Epithelial cell of prostate (primary cell): ENCODE data around the gene F10.

Source experiments
- DNase-seq: peaks from one replicate; pipeline ENCODE4 v3.0.0-alpha.2; 2011; ENCODE audit warnings: low read depth, low spot score
- H3K27ac ChIP-seq: fragments of 450-650 bp; 2 replicates; pipeline ENCODE4 v1.5.1; 2017; ENCODE audit warnings: mild to moderate bottlenecking

F10 gene

DNA sequence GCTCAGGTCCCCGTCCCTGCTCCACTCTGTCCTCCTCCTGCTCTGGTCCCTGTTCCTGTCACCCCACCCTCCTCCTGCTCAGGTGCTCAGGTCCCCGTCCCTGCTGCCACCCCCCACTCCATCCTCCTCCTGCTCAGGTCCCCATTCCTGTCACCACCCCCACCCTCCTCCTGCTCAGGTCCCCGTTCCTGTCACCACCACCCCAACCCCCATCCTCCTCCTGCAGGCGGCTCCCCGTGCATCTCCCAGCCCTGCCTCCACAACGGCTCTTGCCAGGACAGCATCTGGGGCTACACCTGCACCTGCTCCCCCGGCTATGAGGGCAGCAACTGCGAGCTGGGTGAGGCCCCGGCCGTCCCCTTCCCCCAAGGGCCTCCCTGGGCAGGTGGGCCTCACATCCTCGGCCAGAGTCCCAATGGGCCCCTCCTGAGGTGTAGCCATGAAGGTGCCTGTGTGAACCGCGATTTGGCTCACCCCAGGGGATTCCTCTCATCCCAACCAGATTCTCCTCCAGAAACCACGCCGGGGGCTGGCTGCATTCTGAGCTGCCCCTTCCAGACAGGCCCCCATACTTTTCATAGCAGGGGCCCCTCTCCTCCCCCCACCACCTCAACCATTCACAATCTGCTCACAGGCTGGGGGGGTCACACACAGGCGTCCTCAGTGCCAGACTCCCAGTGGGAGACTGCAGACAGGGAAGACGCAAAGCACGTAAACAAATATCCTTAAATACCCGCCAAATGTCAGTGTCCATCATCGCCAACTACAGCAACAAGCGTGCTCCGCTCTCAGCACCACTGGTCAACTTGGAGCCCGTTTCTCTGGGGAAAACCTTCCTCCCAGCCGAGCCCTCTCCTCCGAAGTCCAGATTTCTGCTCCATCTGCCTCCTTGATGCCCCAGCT is 40.4 kb downstream of the F10 start:
- no peak for DNase-seq
- no peak overlapping the region for H3K27ac ChIP-seq

DNA sequence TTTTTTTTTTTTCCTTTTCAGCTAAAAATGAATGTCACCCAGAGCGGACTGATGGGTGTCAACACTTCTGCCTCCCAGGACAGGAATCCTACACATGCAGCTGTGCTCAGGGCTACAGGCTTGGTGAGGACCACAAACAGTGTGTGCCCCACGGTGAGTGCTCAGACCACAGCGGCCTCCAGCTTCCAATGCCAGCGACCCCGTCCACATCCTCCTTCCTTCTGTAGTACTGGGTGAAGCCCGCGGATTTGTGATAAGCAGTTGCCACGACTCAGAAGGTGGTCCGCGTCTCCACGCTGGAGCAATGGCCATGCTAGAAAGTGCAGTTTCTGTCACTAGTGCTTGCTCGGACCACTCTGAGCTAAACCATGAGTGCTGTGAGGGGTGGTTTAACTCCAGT is 41.9 kb downstream of the F10 start:
- H3K27ac ChIP-seq, result no peak overlapping the region
- no peak for DNase-seq

DNA sequence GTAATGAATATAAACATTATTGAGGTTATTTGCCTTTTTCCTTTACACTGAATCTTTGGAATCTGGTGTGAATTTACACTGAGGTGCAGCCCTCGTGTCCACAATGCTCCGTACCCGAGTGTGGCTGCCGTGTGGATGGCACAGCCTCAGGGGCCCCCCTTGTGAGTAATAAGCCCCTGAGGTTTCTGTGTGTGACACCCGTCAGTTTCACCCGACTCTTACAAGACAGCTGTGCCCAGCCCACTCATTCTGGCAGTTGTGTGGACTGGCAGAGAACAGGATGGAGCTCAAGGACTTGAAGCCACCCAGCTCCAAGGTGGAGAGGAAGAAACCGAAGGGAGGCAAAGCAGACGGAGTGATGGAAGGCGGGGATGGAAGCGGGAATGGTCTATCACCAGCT is 43.7 kb downstream of the F10 start:
- no peak overlapping the region for H3K27ac ChIP-seq
- no peak for DNase-seq

DNA sequence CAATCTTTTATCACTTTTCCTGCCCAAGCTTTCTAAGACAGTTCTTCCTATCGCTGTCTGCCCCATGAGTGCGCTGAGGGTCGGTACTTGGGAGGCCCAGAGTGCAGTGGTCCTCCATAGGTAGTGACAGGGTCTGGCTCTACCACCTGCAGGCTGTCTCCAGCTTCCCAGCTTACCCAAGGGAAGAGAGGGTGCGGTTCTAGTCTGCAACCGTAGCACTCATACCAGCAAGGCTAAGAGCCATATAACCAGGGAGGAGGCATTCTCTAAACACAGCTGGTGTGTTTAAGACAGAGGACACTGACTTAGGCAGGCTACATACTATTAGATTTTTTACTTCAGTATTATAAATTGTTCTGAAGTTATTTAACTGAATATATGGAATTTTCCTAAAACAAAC is 44.1 kb downstream of the F10 start:
- no peak for DNase-seq
- no peak overlapping the region for H3K27ac ChIP-seq

GRCh38 chr13:113167155-113167554 is 44.6 kb downstream of the F10 start:
- no peak for DNase-seq
- no peak overlapping the region for H3K27ac ChIP-seq

DNA sequence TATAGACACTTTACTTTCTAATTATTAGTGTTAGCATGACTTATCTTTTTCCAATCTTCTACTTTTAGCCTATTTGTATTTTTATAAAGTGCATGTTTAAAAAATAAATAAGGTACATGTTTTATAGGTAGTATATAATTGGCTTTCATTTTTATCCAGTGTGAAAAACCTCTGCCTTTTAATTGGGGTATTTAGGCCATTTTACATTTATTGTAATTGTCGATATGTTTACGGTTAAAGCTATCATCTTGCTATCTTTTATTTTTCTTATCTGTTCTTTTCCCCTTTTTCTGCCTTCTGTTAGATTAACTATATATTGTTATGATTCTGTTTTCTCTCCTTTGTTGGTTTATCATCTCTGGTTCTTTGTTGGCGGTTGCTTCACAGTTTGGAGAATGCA is 45.0 kb downstream of the F10 start:
- DNase-seq, result no peak
- no peak overlapping the region for H3K27ac ChIP-seq

DNA sequence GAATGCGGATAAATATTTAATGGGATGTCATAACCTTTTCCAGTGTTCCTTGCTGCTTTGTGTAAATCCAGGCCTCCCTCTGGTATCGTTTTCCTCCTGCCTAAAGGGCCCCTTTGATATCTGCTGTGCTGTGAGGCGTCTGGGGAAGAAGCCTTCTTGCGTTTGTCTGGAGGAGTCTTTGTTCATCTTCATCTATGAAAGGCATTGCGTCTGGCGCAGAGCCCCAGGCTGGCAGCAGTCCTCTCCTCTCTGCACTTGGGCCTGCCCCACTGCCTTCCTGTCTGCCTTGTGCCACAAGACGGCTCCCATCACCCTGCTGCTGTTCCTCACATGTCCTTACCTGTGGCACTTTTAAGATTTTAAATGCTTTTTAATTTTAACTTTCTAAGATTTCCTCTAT is 45.6 kb downstream of the F10 start:
- no peak for DNase-seq
- no peak overlapping the region for H3K27ac ChIP-seq

GRCh38 chr13:113169277-113170272 is 47.0 kb downstream of the F10 start:
- H3K27ac ChIP-seq, result no peak overlapping the region
- no peak for DNase-seq

GRCh38 chr13:113170511-113170910 is 47.9 kb downstream of the F10 start:
- no peak overlapping the region for H3K27ac ChIP-seq
- no peak for DNase-seq

DNA sequence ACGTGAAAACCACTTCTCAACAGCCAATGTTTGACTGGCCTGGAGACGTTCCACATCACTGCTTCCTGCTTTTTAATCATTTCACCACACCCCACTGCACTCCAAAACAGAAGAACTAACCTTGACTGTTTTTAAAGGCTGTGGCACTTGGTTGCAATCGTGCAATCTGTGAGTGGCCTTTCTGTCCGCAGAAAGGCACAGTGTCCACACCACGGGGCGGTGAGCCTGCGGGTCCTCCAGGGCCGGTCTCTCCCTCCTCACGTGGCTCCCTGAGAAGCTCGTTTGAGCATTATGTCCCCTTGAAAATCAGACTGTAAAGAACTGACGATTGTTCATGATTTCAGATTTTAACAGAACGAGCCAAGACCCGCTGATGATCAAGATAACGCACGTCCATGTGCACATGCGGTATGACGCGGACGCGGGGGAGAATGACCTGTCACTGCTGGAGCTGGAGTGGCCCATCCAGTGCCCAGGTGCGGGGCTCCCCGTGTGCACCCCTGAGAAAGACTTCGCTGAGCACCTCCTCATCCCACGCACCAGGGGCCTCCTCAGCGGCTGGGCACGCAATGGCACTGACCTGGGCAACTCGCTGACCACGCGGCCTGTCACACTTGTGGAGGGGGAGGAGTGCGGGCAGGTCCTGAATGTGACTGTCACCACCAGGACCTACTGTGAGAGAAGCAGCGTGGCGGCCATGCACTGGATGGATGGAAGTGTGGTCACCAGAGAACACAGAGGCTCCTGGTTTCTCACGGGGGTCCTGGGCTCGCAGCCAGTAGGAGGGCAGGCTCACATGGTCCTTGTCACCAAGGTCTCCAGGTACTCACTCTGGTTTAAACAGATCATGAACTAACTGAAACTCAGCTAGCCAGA is 48.9 kb downstream of the F10 start:
- DNase-seq, result no peak
- H3K27ac ChIP-seq, result no peak overlapping the region

GRCh38 chr13:113172419-113172926 is 49.9 kb downstream of the F10 start:
- no peak for DNase-seq

GRCh38 chr13:113176280-113176679 is 53.7 kb downstream of the F10 start:
- no peak overlapping the region for H3K27ac ChIP-seq
- DNase-seq, result no peak

More at GRCh38 chr13:113172419-113172926, 49.9 kb downstream of the F10 start:
- H3K27ac ChIP-seq, result no peak overlapping the region

- H3K27ac ChIP-seq, result no peak overlapping the region
- no peak for DNase-seq
Observed at GRCh38 chr13:113176822-113177221, 54.2 kb downstream of the F10 start.

- DNase-seq, result no peak
- no peak overlapping the region for H3K27ac ChIP-seq
Observed at GRCh38 chr13:113178070-113178895, 55.7 kb downstream of the F10 start.

DNA sequence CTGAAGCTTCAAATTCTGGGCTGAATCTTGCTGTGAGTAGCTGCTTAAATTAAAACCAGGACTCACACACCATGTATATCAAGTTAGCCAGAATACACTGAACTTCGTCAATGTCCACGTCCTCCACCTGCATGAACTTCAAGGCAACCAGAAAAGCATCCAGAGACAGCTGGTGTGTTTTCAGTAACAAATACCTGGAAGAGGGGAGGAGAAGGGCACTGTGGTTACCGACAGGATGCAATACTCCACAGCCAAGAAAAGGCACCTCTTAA is 56.2 kb downstream of the F10 start:
- no peak for DNase-seq
- no peak overlapping the region for H3K27ac ChIP-seq

DNA sequence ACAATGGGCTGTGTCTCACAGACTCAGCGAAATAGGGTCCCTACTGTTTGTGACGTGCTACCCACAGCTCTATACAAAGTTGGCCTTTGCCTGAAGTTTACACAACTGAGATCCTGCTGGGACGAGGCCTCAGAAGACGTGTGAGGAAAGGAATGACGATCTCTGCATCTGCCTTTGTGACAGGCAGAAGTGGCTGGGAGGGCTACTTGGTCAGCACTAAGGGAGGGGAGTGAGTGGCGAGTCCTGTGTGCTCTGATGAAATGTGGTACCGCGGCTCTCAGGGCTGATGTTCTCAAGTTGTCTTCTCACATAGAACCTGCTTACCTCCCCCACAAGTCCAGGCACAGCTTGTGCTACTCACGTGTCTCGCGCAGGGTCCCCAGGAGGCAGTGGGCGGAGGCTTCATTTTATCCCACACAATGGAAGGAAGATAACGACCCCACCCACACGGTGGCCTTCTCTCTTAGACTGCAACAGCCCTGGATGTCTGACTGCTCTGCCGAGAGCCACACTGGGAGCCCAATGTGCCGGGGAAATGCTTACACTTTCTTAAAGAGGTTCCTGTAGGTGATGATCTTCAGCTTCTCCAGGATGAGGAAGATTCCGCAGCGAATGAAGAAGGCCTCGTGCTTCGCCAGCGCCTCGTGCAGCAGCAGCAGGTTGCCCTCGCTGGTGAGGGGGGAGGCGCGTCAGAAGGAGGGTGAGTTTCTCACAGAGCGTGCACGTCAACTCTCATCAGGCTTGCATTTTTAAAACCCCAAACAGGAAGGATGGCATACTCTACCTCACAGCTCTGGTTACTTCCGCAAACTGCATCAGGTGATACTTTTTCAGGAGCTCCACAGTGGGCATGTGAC is 57.0 kb downstream of the F10 start:
- DNase-seq, result no peak
- H3K27ac ChIP-seq, result no peak overlapping the region

- DNase-seq, result no peak
- H3K27ac ChIP-seq, result no peak overlapping the region
Observed at GRCh38 chr13:113182046-113182445, 59.4 kb downstream of the F10 start.

GRCh38 chr13:113183450-113184129 is 61.0 kb downstream of the F10 start:
- H3K27ac ChIP-seq, result no peak overlapping the region
- DNase-seq, result no peak
